Measurements from ENCODE around the gene SEMA5B.

- TF ChIP-seq EZH2 (IDR thresholded peaks at IDR 0.05; ENCODE audit: insufficient read depth, low read length) (no peak), CTCF (IDR thresholded peaks at IDR 0.05; ENCODE audit: insufficient read depth, low read depth, low read length) (no peak)
These were observed 59.8 kb downstream of the SEMA5B start for GRCh38 chr3:122967765-122968164.
